ENCODE data around the gene ZMYM4. TPM values are rescaled to one million over a fixed set of nuclear protein-coding genes. Genes with fewer than 3 reads are reported as not detected.

The ZMYM4 gene
- total RNA-seq, 3 donors from 2014 or later (not counting 1 experiment from before 2014, with no cell fraction given), result 41.0 to 48.0 (median 45.8) TPM

DNA sequence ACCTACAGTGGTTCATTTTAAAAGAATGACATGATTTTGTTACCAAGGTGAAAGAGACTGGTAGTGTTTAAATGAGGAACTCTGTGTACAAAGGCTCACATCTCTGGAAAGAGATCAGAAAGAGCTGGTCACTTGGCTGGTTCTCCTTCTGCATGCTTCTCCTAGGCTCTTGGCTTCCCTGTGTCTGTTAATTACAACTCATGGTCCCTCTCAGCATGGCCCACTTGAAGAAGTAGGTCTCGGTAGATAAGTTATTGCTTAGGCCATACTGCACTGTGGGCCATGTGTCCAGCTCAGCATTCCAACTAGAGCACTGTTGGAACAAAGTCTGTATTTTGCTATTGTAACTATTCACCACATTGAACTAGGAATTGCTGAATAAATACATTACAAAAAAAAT, 197.6 kb downstream of the ZMYM4 start:
- H3K4me3 ChIP-seq (ENCODE audit: low read length), result no peak overlapping the region
- H3K4me1 ChIP-seq (ENCODE audit: control insufficient read depth, insufficient read depth, low read length), result no peaks in the 10 kb centered on the region
- H3K9me3 Mint-ChIP-seq, result peaks cover 0 to 3% of the 10 kb centered on the region in 2 donors
- H3K4me1 Mint-ChIP-seq, result peaks cover 0 to 5% of the 10 kb centered on the region in 2 donors
- H3K36me3 Mint-ChIP-seq, result peaks cover 19% of the 10 kb centered on the region
- DNase-seq (no peak), ATAC-seq (no peak)
- no peak overlapping the region for H3K4me3 Mint-ChIP-seq
- no peaks in the 10 kb centered on the region for H3K27me3 ChIP-seq (ENCODE audit: control insufficient read depth, insufficient read depth, low read length)
- H3K27me3 Mint-ChIP-seq (ENCODE audit: low read depth in 2 of 2), result no peaks in the 10 kb centered on the region
- no peaks in the 10 kb centered on the region for H3K9me3 ChIP-seq (ENCODE audit: control insufficient read depth, insufficient read depth, low read length)
- TF ChIP-seq, protein P1, sequence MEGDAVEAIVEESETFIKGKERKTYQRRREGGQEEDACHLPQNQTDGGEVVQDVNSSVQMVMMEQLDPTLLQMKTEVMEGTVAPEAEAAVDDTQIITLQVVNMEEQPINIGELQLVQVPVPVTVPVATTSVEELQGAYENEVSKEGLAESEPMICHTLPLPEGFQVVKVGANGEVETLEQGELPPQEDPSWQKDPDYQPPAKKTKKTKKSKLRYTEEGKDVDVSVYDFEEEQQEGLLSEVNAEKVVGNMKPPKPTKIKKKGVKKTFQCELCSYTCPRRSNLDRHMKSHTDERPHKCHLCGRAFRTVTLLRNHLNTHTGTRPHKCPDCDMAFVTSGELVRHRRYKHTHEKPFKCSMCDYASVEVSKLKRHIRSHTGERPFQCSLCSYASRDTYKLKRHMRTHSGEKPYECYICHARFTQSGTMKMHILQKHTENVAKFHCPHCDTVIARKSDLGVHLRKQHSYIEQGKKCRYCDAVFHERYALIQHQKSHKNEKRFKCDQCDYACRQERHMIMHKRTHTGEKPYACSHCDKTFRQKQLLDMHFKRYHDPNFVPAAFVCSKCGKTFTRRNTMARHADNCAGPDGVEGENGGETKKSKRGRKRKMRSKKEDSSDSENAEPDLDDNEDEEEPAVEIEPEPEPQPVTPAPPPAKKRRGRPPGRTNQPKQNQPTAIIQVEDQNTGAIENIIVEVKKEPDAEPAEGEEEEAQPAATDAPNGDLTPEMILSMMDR (IDR thresholded peaks at IDR 0.05), result no peak
- H3K36me3 ChIP-seq (ENCODE audit: control insufficient read depth, insufficient read depth, low read length), result peaks cover 52% of the 10 kb centered on the region
- intact Hi-C loops (cut with micrococcal nuclease), result no loop called here
- H3K27ac Mint-ChIP-seq, result no peak overlapping the region
- WGBS (ENCODE audit: insufficient coverage), result 100% methylated on average over 1 of the region's 1 CpG
- no peak overlapping the region for H3K27ac ChIP-seq (ENCODE audit: low read length)

DNA sequence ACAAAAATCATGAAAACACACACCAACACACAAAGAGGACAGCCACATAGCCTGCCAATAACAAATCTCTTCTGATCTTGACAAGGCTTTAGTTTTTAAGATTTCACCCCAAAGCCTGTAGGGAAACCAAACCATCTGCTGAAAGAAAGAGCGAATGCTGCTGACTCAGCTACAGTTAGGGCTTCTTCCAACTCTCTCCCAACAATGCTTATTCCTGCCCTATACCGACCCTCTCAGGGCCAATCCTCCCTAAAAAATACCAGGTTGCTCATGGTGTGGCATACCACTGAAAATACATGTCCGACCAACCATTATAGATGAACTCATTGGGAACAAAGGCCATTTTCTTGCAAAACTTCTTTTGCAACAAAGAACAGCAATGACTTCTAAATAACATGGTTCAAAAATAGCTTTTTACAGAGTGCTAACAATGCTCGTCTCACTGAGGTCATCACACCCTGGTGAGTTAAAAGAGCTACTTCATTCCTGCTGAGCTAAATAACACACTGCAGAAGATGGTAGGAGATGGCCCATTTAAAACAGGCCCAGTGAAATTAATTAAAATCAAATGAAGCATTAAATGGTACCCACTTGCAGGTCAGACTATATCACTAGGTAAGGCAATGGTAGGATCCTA, 202.6 kb downstream of the ZMYM4 start:
- H3K4me3 Mint-ChIP-seq, result no peak overlapping the region
- no peak overlapping the region for H3K27ac Mint-ChIP-seq
- Histone ChIP-seq H3K4me3 (ENCODE audit: low read length) (no peak overlapping the region), H3K27me3 (ENCODE audit: control insufficient read depth, insufficient read depth, low read length) (no peaks in the 10 kb centered on the region), H3K27ac (ENCODE audit: low read length) (no peak overlapping the region), H3K4me1 (ENCODE audit: control insufficient read depth, insufficient read depth, low read length) (no peaks in the 10 kb centered on the region), H3K36me3 (ENCODE audit: control insufficient read depth, insufficient read depth, low read length) (peaks cover 50% of the 10 kb centered on the region), H3K9me3 (ENCODE audit: control insufficient read depth, insufficient read depth, low read length) (no peaks in the 10 kb centered on the region)
- peaks cover 1% of the 10 kb centered on the region for H3K36me3 Mint-ChIP-seq
- H3K27me3 Mint-ChIP-seq (ENCODE audit: low read depth in 2 of 2), result no peaks in the 10 kb centered on the region
- ATAC-seq, result no peak
- intact Hi-C loops (cut with micrococcal nuclease), result no loop called here
- TF ChIP-seq, protein P1 (IDR thresholded peaks at IDR 0.05), result no peak
- 100% methylated on average over 4 of the region's 4 CpGs for WGBS (ENCODE audit: insufficient coverage)
- peaks cover 0 to 5% of the 10 kb centered on the region in 2 donors for H3K4me1 Mint-ChIP-seq
- H3K9me3 Mint-ChIP-seq, result no peaks in the 10 kb centered on the region
- no peak for DNase-seq

Other genes starting within 250 kb of the ZMYM4 start
- gene ZMYM6, start 236.8 kb upstream of the ZMYM4 start, total RNA-seq, result 10 to 100 TPM; 48.3 to 50.2 (median 48.8) TPM
- gene ZMYM1, start 189.3 kb upstream of the ZMYM4 start, total RNA-seq, result 10 to 100 TPM; 15.0 to 19.1 (median 19.1) TPM
- 100 to 1,000 TPM; 492 to 594 (median 558) TPM for gene SFPQ, start 75.6 kb upstream of the ZMYM4 start, total RNA-seq

Data from natural killer cell (primary cell).